NOMO-1 treated with dmso at 0.1 percent for 144 hours (cell line): ENCODE results near the gene KIN.
"Not testable (repeated sequence)": the region's sequence is repeated elsewhere in the genome, so short reads cannot be mapped to it uniquely, and the experiment has no call there.

ENCODE experiments used
- DNase-seq: peaks from one replicate; lab custom pipeline; 2025; ENCODE audit not compliant: unreplicated experiment; lab: John Stamatoyannopoulos, UW

KIN gene

DNA sequence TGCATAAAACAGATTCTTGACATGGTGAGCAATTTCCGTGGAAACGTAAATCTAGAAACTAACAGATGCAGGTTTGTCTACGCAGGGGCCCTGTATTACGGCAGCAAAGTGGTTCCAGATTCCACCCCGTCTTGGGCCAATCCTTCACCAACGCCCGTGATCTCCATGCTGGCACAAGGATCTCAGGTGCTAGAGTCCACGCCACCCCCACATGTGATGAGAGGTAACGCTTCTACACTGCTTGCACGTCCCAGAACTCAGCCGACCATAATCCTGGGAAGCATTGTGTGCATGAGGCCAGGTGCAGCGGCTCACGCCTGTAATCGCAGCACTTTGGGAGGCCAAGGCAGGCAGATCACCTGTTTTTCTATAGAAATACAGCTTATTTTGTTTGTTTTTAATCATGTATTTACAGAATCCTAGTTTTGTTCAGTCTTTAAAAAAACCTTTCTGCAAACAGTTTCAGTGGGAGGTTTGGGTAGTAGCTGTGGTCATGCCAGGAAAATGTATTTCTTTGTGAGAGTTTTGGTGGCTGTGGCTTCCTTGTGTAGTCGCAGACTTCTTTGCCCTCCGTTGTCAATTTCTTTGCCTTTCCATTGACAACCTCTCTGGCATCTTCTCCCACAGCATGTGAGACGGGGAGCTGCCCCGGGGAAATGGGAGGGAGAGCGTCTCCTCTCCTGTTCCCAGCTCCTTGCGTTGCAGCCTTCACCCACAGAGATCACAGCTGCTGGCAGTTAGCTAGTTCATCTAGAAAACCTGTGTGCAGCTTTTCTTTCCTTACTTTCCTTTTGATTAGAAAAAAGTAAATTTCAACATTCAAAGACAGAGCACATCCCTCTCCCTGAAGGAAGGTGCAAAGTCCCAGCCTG is 49.0 kb downstream of the KIN start:
- no peak for DNase-seq

DNA sequence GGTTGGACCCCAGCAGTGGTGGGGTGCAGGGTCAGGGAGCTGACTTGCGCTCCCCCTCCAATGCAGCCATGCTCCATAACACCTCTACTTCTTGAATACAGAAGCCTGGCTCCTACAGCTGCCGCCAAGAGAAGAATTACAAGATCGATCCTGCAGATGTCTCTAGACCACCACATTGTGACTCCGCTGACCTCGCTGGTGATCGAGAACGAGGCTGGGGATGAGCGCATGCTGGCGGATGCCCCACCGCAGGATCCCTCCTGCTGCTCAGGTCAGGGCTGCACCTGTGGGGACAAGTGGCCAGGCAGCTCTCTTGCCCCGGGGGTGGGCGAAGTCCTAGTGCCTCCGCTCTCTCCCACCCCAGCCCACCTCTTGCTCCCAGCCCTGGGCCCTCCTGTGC is 53.0 kb downstream of the KIN start:
- no peak for DNase-seq

DNA sequence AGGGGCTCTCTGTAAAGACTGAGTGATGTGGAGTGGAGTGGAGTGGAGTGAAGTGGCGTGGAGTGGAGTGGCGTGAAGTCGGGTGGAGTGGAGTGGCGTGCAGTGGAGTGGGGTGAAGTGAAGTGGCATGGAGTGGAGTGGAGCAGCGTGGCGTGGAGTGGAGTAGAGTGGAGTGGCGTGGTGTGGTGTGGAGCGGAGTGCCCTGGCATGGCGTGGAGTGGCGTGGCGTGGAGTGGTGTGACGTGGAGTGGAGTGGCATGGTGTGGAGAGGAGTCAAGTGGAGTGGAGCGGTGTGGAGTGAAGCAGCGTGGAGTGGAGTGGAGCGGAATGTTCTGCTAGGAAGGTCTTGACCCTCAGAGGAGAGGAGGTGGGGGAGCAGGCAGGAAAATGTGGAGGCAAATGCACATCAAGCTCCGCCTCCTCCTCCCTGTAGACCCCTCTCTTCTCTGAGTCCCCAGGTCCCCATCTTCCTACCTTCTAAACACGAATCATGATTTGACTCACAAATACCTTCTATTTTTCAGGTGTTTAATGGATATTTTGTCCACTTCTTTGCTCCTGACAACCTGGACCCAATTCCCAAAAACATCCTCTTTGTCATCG is 64.8 kb downstream of the KIN start:
- no peak for DNase-seq

DNA sequence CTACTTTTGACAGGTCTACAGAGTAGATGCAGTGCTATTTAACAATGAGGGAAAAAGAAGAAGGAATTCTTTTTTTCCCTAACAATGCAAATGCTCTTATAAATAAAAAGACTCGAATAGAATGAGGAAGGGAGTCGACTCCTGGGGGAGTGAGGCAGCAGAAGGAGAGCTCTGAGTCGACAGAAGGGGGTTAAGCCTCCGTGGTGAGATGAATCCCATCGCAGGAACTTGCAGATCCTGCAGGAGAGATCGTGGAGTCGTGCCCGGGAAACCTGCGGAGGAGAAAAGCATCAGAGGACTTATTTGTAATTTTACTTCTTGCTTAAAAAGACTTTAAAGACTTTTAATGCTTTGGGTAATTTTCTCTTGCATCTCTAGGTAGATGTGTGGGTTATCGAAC is 67.3 kb downstream of the KIN start:
- no peak for DNase-seq

DNA sequence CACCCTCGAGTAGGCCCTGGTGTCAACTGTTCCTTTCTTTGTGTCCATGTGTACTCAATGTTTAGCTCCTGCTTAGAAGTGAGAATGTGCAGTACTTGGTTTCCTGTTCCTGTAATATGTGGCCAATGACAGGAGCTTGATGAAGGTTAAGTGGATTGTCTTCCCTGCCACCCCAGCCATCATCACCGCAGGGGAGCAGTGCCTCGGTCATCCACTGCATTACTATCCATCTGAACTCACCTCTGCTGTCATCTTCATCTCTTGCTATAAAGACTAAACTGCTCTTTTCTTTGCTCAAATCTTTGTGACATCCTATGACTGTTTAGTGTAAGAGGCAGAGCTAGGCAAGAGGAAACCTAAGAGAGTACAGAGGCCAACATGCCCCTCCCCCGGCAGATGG is 69.1 kb downstream of the KIN start:
- DNase-seq, result no peak

DNA sequence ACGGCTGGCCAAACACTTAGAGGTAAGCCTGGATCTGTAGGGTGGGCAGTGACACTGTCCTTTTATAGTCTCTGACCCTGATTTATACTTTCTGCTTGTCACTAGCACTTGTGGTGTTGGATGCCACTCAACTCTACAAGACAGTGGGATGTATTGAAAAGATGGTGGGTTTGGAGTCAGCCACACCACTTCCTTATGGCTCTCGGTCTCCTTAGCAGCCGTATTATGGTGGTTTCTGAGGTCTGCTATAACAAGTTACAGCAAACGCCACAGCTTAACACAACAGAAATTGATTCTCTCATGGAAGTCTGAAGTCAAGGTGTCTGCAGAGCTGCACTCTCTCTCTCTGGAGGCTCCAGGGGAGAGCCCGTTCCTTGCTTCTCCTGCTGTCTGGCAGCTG is 70.0 kb downstream of the KIN start:
- no peak for DNase-seq

DNA sequence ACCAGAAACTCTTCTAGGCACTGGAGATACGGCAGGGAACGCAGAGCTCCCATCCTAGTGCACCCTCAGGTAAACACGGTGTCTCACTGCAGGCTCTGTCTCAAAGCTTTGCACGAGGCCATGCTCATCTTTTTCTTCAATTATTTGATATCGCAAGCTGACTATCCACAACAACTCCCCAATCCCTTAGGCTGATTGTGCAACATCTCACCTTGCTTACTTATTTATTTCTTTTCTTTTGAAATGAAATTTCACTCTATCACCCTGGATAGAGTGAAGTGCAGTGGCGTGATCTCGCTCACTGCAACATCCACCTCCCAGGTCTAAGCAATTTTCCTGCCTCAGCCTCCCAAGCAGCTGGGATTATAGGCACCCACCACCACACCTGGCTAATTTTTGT is 72.3 kb downstream of the KIN start:
- no peak for DNase-seq

DNA sequence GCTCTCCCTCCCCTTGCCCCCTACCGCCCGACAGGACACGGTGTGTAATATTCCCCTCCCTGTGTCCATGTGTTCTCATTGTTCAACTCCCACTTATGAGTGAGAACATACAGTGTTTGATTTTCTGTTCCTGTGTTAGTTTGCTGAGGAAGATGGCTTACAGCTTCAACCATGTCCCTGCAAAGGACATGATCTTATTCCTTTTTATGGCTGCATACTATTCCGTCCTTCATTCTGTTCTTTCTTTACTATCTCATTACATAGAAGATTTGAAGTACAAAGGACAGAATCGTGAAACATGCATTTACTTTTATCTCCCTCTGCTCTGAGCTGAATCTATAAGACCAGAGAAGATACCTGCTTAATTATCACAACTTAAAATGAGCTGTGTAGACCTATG is 76.7 kb downstream of the KIN start:
- not testable (repeated sequence) for DNase-seq

DNA sequence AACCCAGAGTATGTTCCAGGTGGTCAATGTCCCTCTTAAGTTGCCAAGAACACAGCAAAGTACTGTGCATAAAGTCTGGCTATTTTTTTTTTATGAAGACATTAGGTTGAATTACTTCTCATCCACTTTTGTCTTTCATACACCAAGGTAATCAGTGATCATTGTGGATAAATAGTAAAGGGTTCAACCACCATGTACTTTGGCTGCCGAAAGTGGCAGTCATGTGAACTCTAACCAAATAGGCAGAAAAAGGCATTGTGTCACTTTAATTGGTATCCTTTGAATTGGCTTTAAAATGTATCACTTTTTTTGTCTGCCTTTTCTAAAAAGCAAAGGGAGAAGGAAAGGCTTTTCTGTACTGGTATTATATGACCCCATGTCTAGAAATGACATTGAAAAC is 77.3 kb downstream of the KIN start:
- DNase-seq, result no peak

DNA sequence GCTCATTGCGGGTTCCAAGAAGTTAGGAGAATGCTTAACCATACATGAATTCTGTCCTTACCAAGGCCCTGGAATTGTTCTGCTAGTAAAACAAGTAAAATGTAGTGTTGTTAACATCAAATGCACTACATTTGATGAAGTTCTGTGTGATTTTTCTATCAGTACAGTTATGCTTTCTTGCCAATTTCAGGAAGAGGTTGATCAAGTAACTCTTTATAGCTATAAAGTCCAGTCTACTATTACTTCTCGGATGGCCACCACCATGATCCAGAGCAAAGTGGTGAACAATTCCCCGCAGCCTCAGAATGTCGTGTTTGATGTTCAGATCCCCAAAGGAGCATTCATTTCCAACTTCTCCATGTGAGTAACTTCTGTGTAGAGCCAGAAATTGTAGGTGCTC is 79.0 kb downstream of the KIN start:
- DNase-seq, result no peak

DNA sequence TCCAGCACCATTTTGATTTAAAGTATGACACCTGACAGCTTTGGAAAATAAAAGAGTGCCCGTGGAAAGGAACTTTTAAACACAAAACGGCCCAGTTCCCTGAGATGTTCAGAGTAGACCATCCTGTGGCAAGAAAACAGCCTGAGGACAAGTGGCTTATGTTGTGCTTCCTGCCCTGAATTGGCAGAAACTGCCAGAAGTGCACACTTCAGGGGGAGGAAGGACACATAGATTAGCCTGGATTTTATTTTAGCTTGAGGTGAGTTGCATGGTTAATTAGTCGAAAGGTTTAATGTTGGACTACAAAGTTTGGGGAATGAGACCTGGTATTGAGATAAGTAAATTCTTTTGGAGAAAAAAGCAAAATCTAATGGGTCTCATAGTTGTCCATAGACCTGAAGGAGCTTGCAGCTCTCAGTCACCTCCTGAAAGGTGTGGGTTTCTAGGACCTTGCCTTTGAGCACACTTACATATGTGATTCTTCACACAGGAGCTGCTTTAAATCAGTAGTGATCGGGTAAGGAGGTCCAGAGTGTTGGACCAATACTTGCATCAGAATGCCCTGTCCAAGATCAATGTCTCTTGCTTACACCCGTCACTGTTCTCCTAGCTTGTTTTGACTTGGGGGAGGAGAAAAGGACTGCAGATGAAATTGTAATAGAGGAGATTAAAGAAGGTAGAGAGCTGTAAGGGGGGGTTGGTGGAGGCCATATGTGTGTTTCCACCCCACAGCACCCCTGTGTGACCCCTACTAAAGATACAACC is 79.8 kb downstream of the KIN start:
- DNase-seq, result no peak

DNA sequence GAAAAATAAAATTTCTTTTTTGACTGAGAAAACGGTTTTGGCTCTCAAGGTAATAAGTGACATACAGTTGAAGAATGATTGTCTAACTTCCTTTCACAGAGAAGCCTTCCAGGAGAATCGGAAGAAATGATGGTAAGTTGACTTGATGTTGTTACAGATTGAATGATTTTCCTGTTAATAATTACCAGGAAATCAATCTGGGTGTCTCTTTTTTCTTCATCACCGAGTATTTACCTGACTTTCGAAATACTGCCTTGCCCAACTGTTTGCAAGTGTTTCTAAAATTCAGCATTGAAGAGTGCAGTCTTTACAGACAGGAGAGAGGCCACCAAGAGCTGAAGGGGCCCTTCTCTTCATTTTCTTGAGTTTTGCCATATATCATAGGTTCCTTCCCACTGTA is 80.7 kb downstream of the KIN start:
- no peak for DNase-seq

DNA sequence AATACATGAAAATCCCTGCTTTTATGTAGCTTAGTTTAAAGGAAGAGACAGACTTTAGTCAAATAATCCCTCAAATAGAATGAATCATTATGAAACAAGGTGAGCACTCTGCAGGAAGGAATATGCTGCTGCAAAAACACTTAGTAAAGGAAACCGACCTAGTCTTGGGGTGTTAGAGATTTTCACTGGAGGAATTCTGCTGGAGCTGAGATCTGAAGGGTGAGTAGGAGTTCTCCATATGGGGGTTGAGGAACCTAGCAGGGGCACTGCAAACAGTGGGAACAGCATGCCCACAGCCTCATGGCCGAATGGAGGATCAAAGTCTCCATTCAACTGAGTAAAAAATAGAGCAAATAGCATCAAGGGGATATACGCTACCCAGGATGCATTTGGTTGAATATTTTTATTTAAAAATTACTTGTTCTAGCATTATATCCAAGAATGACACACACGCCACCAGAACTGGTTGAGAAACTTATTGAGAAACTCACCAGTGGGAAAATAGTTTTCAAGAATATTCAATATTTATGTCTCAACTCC is 81.2 kb downstream of the KIN start:
- no peak for DNase-seq

DNA sequence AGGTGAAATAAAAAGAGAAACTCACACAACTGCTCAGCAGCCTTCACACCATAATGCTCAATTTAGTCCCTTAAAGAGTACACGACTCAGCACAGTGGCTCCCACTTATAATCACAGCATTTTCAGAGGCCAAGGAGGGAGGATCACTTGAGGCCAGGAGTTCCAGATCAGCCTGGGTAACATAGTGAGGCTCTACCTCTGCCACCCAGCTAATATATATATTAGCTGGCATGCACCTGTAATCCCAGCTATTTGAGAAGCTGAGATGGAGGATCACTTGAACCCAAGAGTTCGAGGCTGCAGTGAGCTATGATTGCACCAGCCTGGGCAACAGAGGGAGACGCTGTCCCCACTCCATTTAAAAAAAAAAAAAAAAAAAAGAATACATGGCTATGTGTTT is 82.5 kb downstream of the KIN start:
- DNase-seq, result no peak

DNA sequence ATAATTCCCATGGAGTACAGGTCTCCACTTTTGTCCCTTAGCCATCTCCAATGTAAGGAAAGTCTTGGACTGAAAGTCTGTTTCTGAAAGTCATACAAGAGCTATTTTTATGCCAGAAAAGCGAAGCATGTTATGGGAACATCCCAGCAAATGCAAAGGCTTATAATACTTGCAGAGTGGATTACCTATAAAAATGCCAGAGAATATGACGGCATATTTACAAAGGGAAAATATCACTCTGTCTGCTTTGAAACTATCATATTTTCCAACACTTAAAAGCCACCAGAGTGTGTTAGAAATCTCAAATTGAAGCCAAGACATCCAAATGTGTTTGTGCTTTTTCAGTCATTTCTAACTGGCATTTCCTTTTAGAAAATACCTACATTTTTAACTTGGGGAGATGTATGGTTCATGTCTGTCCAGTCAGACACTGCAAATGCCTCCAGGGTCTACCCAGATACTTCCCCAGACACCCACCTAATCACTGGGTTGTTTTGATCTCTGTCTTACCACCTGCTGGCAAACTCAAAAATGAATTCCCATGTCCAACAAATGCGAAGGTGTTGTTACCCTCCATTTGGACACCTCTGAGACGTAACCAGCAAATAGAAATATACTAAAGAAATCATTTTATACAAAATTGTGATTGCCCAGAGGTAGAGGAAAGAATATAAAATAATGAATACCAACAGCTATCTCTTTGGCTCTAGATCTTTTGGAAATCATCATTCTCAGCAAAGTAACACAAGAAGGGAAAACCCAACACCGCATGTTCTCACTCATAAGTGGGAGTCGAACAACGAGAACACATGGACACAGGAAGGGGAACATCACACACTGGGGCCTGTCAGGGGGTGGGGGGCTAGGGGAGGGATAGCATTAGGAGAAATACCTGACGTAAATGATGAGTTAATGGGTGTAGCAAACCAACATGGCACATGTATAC is 83.4 kb downstream of the KIN start:
- DNase-seq, result no peak

DNA sequence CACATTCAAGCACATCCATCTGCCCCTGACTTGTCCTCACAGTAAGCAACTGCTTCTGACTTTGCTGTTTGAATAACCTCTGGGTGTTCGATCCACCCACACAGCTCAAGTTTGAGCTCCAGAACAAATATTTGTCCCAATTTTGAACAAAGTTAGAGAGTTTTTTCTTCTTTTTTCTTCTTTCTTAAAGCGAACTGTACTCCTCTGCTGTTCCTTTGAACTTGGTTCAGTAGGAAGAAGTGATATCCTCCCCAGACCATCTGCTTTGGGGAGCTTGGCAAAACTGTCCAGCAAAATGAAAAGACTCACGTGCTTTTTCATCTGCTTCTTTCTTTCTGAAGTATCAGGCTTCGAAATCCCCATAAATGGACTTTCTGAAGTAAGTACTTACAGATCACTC is 84.7 kb downstream of the KIN start, which contains the start of gene ITIH2:
Gene ITIH2 (plus strand): TSS at position 177 of the 400 bp plus-strand sequence. CDS start 119 bp downstream, at position 296.
- no peak for DNase-seq

DNA sequence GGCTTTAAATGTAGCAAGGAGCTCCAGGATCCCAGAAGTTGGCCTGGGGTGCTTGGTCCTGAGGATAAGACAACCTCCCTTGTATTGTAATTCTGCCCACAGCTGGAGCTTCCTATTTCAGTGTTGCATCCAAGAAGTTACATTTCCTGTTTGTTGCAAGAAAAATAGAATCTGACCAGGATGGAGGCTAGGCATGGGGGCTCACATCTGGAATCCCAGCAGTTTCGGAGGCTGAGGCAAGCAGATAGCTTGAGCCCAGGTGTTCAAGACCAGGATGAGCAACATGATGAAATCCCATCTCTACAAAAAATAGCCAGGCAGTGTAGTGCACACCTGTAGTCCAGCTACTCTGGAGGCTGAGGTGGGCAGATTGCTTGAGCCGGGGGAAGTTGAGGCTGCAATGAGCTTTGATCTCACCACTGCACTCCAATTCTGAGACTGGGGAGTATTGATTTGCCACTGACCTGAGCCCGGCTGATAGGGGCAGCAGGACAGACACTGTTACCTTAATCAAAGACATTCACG is 85.4 kb downstream of the KIN start:
- no peak for DNase-seq

DNA sequence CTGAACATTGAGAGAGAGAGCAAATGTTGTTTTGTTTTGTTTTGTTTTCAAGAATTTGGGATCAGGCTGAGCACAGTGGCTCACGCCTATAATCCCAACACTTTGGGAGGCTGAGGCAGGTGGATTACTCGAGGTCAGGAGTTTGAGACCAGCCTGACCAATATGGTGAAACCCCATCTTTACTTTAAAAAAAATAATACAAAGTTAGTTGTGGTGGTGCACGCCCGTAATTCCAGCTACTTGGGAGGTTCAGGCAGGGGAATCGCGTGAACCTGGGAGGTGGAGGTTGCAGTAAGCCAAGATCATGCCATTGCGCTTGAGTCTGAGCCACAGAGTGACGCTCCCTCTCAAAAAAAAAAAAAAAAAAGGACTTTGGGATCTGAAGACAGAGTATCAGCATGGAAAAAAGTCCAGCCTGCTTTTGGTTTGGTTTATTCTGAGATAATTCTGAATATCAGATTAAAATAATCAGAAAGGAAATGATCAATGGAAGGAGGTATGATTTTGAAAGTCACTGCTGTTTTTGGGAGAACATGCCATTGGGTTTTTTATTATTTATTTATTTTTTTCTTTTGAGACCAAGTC is 86.5 kb downstream of the KIN start:
- no peak for DNase-seq
